ENCODE results near the gene MX1.

Gene MX1

GRCh38 chr21:41460578-41461527 is 34.8 kb downstream of the MX1 start:
- DNase-seq, result peak; percentile 69

- no peak for DNase-seq
These were observed 39.2 kb downstream of the MX1 start for GRCh38 chr21:41465176-41465781.

- no peak for DNase-seq
These were observed 40.2 kb downstream of the MX1 start for GRCh38 chr21:41466024-41466820.

DNA sequence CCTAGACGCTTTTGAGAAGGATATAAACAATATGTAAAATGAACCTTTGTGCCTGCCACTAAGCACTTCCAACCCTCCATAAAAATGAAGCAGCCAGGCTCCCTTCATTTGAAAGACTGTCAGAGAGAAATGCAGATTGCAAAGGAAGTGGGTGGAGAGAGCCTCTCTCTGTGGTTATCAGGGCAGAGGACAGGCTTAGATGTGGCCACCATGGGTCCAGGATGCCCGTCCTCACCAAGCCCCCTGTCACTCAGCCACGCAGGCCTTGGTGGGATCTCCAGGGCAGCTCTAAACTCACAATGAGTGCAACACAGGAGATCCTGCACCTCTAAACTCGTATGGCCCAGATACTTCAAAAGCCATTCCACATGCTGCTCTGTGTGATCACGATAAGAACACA is 44.0 kb downstream of the MX1 start:
- DNase-seq, result no peak

GRCh38 chr21:41472753-41473548 is 46.9 kb downstream of the MX1 start:
- DNase-seq, result no peak

GRCh38 chr21:41475714-41476420 is 49.8 kb downstream of the MX1 start:
- DNase-seq, result no peak

GRCh38 chr21:41477641-41478318 is 51.7 kb downstream of the MX1 start:
- DNase-seq, result no peak

DNA sequence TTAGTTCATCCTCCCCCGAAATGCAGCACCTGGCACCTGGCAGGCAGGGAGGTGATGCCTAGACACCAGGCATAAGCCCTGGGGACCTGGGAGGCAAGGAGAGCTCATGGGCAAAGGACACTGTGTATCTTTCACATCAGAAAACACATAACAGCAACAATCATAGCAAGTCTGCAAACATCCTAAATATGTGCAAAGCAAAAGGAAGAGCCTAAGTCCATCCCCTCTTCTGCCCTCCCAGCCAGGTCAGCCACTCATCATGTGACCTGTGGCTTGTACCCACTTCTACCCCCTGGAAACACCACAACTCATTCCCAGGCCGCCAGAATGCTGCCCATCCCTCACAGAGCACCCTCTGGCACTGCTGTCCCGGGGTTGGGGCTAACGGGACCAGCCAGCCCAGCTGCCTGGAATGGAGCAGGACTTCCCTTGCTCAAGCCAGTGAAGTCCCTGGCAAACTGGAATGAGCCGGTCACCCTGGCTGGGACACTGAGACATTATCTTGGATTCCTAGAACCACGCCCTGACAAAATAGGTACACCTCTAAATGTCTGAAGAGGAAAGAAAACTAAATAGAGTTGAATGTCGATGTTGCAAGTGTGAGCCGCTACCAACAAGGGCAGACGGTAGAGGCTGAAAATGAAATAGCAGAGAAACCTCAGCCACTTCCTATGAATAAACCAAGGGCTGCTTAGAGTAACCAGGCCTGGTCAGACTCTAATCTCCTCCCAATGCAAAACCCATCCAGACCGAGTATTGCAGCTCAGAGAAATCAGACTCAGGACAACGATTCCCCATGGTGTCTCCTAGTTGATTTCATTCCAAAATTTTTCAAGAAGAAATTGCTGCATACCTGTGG is 52.5 kb downstream of the MX1 start:
- no peak for DNase-seq

GRCh38 chr21:41479686-41480085 is 53.6 kb downstream of the MX1 start:
- DNase-seq, result no peak

DNA sequence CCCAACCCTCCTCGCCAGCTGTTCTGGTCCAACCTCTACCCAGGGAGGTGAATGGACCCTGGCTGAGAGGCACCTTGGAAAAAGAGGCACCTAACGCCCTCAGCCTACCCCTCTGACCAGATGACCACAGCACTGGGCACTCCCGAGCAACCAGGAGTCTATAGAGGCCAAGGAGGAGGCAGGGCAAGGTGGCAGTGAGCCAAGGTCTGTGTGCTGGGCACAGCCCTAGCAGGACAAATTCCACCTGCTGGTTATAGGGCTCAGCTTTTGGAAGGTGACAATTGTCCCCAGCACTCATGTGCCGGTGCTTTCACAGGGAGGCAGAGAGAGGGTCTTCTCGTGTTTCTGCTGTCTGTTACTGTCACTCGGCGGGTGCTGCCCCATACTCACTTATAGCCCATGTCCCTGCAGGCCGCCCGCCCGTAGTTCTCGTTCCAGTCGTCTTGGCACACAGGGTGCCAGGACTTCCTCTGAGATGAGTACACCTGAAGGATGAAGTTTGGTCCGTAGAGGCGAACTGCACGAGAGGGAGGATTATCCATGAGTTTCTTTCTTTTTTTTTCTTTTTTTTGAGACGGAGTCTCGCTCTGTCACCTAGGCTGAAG is 54.1 kb downstream of the MX1 start:
- no peak for DNase-seq

DNA sequence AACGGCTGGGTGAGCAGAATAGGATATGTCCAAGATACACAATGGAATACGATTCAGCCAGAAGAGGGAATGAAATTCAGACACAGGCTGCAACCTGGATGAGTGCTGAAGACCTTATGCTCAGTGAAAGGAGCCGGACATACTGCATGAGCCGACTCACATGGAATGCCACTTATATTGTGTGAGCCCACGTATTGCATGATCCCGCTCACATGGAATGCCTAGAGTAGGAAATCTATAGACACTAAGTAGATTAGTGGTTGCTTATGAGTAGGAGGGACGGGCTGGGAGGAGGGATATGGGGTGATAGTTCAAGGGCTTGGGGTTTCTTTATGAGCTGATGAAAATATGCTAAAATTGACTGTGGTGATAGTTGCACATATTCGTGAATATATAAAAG is 55.2 kb downstream of the MX1 start:
- peak; percentile 28 for DNase-seq

DNA sequence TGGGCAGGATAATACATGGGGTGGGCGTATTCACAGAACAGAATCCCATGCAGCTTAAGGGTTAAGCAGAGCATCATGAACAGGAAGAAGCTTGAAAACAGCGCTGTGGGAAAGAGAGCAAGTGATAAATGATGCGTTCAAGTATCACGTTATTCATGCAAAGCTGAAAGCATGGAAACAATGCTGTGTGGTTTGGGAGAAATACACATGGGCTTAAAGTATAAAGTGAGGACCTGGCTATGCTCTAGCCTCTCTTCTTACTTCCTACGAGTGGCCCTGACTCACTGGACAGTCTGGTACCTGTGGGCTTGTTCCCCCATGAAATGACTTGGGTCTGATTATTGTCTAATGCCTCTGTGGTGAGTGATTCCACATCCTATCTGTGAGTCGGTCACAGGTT is 56.3 kb downstream of the MX1 start:
- DNase-seq, result no peak

DNA sequence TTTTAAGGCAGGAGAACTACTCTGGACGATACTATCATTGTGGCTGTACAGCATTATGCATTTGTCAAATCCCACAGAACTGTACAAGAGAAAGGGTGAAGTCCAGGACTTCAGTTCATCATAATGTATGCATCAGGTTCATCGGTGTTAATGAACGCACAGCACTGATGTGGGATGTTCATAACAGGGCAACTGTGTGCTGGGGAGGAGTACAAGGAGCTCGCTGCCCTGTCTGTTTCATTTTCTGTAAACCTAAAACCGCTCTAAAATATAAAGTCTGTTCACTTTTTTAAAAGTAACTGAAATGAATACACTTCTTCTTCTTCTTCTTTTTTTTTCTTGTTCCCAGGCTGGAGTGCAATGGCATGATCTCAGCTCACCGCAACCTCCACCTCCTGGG is 56.9 kb downstream of the MX1 start:
- DNase-seq, result no peak

GRCh38 chr21:41483415-41483814 is 57.4 kb downstream of the MX1 start:
- no peak for DNase-seq

DNA sequence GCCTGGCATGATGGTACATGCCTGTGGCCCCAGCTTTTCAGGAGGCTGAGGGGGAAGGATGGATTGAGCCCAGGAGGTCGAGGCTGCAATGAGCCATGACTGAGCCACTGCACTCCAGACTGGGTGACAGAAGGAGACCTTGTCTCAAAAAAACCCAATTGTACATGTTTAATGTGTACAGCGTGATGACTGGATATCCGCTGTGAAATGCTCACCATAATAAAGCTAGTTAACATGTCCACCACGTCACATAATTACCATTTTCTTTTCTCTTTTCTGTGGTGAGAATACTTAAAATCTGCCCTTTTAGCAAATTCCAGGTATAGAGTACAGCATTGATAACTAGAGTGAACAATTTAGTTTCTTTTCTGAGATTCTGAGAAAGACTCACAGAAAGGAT is 57.9 kb downstream of the MX1 start:
- DNase-seq, result no peak

- no peak for DNase-seq
These were observed 61.0 kb downstream of the MX1 start for GRCh38 chr21:41487082-41487481.

- no peak for DNase-seq
These were observed 62.0 kb downstream of the MX1 start for GRCh38 chr21:41488080-41488479.

- DNase-seq, result no peak
These were observed 63.3 kb downstream of the MX1 start for GRCh38 chr21:41489329-41489728.

GRCh38 chr21:41490330-41490729 is 64.3 kb downstream of the MX1 start:
- no peak for DNase-seq

- no peak for DNase-seq
These were observed 65.4 kb downstream of the MX1 start for GRCh38 chr21:41491412-41491811.

Measured in NCI-H82 (cell line).